CD4-positive, alpha-beta T cell (primary cell): ENCODE results near the gene DMBX1. TPM values are rescaled to one million over a fixed set of nuclear protein-coding genes. Genes with fewer than 3 reads are reported as not detected.

Source experiments
- ATAC-seq: fragments of 200-7000 bp; cut with Tn5 transposase; one replicate; pipeline ENCODE4 v1.10.0; 2022; ENCODE audit warnings: mild to moderate bottlenecking; ENCODE audit not compliant: poor library complexity
- CTCF ChIA-PET: fragments of 350-600 bp; sonication (Branson Sonifier 250); formaldehyde crosslinking; loops from one replicate; lab custom pipeline; 2021; ENCODE audit warnings: antibody characterized with exemption, inconsistent platforms; lab: Charles Lee
- POLR2A ChIA-PET: fragments of 350-600 bp; sonication (Branson Sonifier 250); formaldehyde crosslinking; loops from one replicate; lab custom pipeline; 2021; ENCODE audit warnings: antibody characterized with exemption, inconsistent platforms; lab: Charles Lee
- DNase-seq, 14 experiments: peaks; one replicate each; pipeline ENCODE4 v3.0.0-alpha.2; 2013 to 2020; ENCODE audit warnings: mixed read lengths in 2 of 14
- H3K27ac ChIP-seq, 2 donors: one replicate each; pipeline versions ENCODE4 v1.5.1 to v1.7.0; 2013; ENCODE audit warnings: low read length in 2 of 2, low read depth in 1 of 2, mild to moderate bottlenecking in 1 of 2
- H3K27me3 ChIP-seq, 2 experiments: 1 replicate in 1 of 2; 2 replicates in 1 of 2; pipeline versions ENCODE4 v1.6.1 to v1.7.0; 2013; ENCODE audit warnings: low read length in 2 of 2, control low read depth in 1 of 2, mild to moderate bottlenecking in 1 of 2, moderate library complexity in 1 of 2; ENCODE audit not compliant: insufficient read depth in 2 of 2, control insufficient read depth in 1 of 2
- H3K36me3 ChIP-seq: one replicate; pipeline ENCODE4 v1.6.1; 2013; ENCODE audit warnings: low read length, control low read depth; ENCODE audit not compliant: insufficient read depth
- H3K4me1 ChIP-seq: one replicate; pipeline ENCODE4 v1.6.1; 2013; ENCODE audit warnings: low read length, control low read depth; ENCODE audit not compliant: insufficient read depth
- H3K4me3 ChIP-seq: one replicate; pipeline ENCODE4 v1.5.1; 2013; ENCODE audit warnings: mild to moderate bottlenecking, low read length, moderate library complexity
- H3K9me3 ChIP-seq, 2 experiments: 1 replicate in 1 of 2; 2 replicates in 1 of 2; pipeline versions ENCODE4 v1.6.1 to v1.7.0; 2013; ENCODE audit warnings: low read length in 2 of 2, mild to moderate bottlenecking in 2 of 2, control low read depth in 1 of 2, moderate library complexity in 1 of 2; ENCODE audit not compliant: control insufficient read depth in 1 of 2, insufficient read depth in 1 of 2
- H3K27ac Mint-ChIP-seq: one replicate; pipeline ENCODE4 v1.8.0; 2020; ENCODE audit warnings: mixed read lengths
- H3K27me3 Mint-ChIP-seq: one replicate; pipeline ENCODE4 v1.8.0; 2021; ENCODE audit warnings: mixed read lengths
- H3K36me3 Mint-ChIP-seq: one replicate; pipeline ENCODE4 v1.8.0; 2021; ENCODE audit warnings: low read depth, mixed read lengths
- H3K4me1 Mint-ChIP-seq: one replicate; pipeline ENCODE4 v1.8.0; 2021; ENCODE audit warnings: low read depth, mixed read lengths
- H3K4me3 Mint-ChIP-seq: one replicate; pipeline ENCODE4 v1.8.0; 2020; ENCODE audit warnings: mild to moderate bottlenecking, mixed read lengths
- H3K9me3 Mint-ChIP-seq: one replicate; pipeline ENCODE4 v1.8.0; 2020; ENCODE audit warnings: mixed read lengths
- CTCF ChIP-seq: fragments of 200-600 bp; IDR thresholded peaks from one replicate; pipeline ENCODE4 v1.8.0; 2022; ENCODE audit warnings: antibody characterized with exemption, mild to moderate bottlenecking
- intact Hi-C, 2 experiments: fragments of 100-400 bp; cut with DNase I in 1 of 2; cut with micrococcal nuclease in 1 of 2; formaldehyde crosslinking; loops; one replicate each; pipeline versions ENCODE4 v1.15.1 to v1.9.0; 2023 to 2025; cut with DNase I, micrococcal nuclease
- total RNA-seq, 174 experiments: library from RNA in 2 of 174; stranded (reverse) in 2 of 174; gene quantifications; one replicate each; pipeline ENCODE4 v1.2.3 and lab custom pipeline; 2021 to 2026

DMBX1 gene
- total RNA-seq, 2 experiments from 2014 or later = not detected

GRCh38 chr1:46516200-46516950 is 26.7 kb downstream of the DMBX1 start:
- no peak overlapping the region for H3K4me3 Mint-ChIP-seq
- no peaks in the 10 kb centered on the region for H3K9me3 Mint-ChIP-seq
- Histone ChIP-seq H3K27me3 (peaks cover 7 to 30% of the 10 kb centered on the region in 2 experiments), H3K27ac (no peak overlapping the region), H3K36me3 (no peaks in the 10 kb centered on the region), H3K4me1 (no peaks in the 10 kb centered on the region), H3K9me3 (no peaks in the 10 kb centered on the region), H3K4me3 (no peak overlapping the region)
- DNase-seq = no peak
- ChIA-PET POLR2A (no interaction called here), CTCF (no interaction called here)
- intact Hi-C loops = no loop called here
- no peak for ATAC-seq
- H3K4me1 Mint-ChIP-seq = no peaks in the 10 kb centered on the region
- peaks cover 57% of the 10 kb centered on the region for H3K27me3 Mint-ChIP-seq
- no peak overlapping the region for H3K27ac Mint-ChIP-seq
- no peaks in the 10 kb centered on the region for H3K36me3 Mint-ChIP-seq
- no peak for TF ChIP-seq CTCF

- POLR2A ChIA-PET = no interaction called here
- Mint-ChIP-seq H3K36me3 (no peaks in the 10 kb centered on the region), H3K27me3 (peaks cover 50% of the 10 kb centered on the region), H3K27ac (no peak overlapping the region), H3K9me3 (no peaks in the 10 kb centered on the region), H3K4me1 (no peaks in the 10 kb centered on the region), H3K4me3 (no peak overlapping the region)
- H3K4me1 ChIP-seq = peaks cover 2% of the 10 kb centered on the region
- H3K27me3 ChIP-seq = peaks cover 7 to 30% of the 10 kb centered on the region in 2 experiments
- no peak overlapping the region for H3K27ac ChIP-seq
- no peaks in the 10 kb centered on the region for H3K9me3 ChIP-seq
- no peak for ATAC-seq
- DNase-seq = no peak
- TF ChIP-seq CTCF = no peak
- CTCF ChIA-PET = no interaction called here
- intact Hi-C loops = no loop called here
- no peak overlapping the region for H3K4me3 ChIP-seq
- no peaks in the 10 kb centered on the region for H3K36me3 ChIP-seq
These were observed 27.5 kb downstream of the DMBX1 start for GRCh38 chr1:46517010-46517600.

GRCh38 chr1:46517932-46518498 is 28.4 kb downstream of the DMBX1 start:
- intact Hi-C loops = no loop called here
- Mint-ChIP-seq H3K9me3 (no peaks in the 10 kb centered on the region), H3K4me3 (no peak overlapping the region), H3K4me1 (no peaks in the 10 kb centered on the region), H3K27me3 (peaks cover 41% of the 10 kb centered on the region), H3K27ac (no peak overlapping the region), H3K36me3 (no peaks in the 10 kb centered on the region)
- ChIA-PET CTCF (no interaction called here), POLR2A (no interaction called here)
- no peak for DNase-seq
- Histone ChIP-seq H3K9me3 (no peaks in the 10 kb centered on the region), H3K4me1 (peaks cover 7% of the 10 kb centered on the region), H3K27ac (no peak overlapping the region), H3K4me3 (no peak overlapping the region), H3K36me3 (no peaks in the 10 kb centered on the region), H3K27me3 (peaks cover 4 to 30% of the 10 kb centered on the region in 2 experiments)
- no peak for ATAC-seq
- no peak for TF ChIP-seq CTCF
